GM18507 (cell line): ENCODE measurements around the gene GUK1.

ENCODE experiments used
- DNase-seq: peaks from one replicate; pipeline ENCODE4 v3.0.0; 2011; ENCODE audit warnings: low read depth; ENCODE audit not compliant: insufficient read length; ENCODE audit errors: extremely low spot score
- FAIRE-seq: peaks from 2 replicates; lab custom pipeline; 2011; peaks lifted over from hg19 to GRCh38; lab: Jason Lieb, UNC

The GUK1 gene, protein sequence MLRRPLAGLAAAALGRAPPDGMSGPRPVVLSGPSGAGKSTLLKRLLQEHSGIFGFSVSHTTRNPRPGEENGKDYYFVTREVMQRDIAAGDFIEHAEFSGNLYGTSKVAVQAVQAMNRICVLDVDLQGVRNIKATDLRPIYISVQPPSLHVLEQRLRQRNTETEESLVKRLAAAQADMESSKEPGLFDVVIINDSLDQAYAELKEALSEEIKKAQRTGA

DNA sequence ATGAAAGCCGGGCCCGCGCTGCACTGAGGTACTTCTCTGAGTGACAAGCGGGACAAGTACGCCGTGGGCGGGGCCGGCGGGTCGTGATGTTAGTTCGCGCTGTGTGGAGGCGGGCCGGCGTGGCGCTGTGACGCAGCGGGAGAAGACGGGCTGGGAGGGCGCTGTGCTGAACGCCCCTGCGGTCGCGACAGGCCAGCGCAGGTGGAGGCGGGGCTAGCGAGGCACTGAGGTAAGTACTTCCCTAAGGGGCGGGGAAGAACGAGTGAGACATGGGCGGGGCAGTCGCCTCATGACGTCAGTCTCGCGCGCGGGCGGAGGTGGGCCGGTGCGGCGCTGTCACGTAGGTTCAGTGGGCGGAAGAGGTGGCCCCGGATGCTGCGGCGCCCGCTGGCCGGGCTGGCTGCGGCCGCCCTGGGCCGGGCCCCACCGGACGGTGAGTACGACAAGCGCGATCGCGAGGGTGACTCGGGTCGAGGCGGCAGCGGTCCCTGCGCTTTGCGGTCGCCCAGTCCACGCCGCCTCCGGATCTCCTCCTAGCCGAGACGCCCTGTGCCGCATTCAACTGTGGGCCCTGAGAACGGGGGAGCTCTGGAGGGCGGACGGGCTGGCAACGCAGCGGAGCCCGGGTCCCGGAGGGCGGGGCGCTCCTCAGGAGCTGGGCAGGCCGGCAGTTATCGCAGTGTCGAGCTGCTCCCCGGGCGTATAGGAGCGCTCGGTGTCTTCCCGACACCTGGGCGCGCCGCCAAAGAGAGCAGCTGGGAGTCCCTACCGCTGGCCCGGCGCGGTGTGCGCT is at the start of gene GUK1:
TSS of gene GUK1 (plus strand) at position 349 of the 793 bp plus-strand sequence. CDS start at position 373, 24 bp downstream.
- DNase-seq (peak; percentile 97), FAIRE-seq (peak; percentile 99)

DNA sequence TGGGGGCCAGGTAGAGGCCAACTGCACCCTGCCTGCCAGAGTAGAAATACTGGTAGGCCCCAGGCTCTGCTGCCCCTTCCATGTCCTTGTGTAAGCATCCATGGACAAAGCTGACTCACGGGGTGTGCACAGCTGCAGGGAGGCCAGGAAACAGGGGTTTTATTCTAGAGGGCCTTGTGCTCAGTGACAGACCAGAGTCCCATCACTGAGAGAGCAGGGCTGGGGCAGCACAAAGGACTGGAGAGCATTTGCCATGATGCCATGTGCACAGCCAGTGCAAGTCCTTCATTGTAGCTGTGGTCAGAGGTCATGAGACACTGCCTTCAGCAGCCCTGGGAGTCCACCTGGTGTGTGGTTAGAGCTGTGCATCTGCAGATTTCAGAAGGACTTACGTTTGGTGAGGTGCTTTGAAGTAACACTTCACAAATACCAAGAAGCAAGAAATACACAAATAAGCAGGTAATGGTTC is 49.4 kb upstream of the GUK1 start:
- FAIRE-seq (no peak), DNase-seq (no peak)

DNA sequence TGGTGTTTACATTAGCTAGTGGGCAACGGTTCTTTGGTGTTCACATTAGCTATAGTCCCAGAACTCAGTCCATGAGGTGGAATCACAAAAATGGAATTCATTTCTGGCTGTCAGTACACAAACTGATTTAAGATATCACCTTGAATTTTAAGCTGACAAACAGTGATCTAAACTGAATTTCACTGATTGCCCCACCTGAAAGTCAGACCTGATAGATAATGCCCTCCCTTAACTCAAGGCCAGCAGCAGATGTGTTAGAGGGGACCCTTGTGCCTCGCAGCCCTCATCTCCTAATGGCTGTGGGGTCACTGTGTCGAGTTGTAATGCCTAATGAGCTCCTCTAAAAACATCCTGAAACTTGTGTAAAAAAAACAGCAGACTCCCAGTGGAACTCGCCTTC is 49.0 kb upstream of the GUK1 start:
- no peak for DNase-seq
- no peak for FAIRE-seq

GRCh38 chr1:228092342-228093049 is 47.6 kb upstream of the GUK1 start:
- DNase-seq = no peak
- FAIRE-seq = no peak

GRCh38 chr1:228093050-228093906 is 46.8 kb upstream of the GUK1 start:
- DNase-seq = no peak
- no peak for FAIRE-seq

- DNase-seq = no peak
- no peak for FAIRE-seq
Measured at GRCh38 chr1:228094432-228095016, 45.6 kb upstream of the GUK1 start.

DNA sequence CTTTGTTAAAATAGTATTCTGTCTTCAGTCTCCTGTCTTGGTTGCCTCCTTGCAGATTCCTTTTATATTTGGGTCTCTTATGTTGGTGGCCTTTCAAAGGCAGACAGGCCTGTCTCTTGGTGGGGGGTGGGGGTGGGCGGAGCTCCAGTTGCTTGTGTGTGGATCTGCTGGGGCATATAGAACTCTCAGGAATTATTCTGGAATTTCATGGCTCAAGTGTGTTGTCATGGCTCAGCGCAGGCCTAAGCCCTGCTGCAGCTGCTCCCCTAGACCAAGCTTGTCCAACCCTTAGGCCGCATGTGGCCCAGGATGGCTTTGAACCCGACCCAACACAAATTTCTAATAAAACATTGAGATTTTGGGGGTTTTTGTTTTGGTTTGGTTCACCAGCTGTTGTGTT is 44.9 kb upstream of the GUK1 start:
- FAIRE-seq (no peak), DNase-seq (no peak)

- FAIRE-seq = no peak
- DNase-seq = no peak
Measured at GRCh38 chr1:228095938-228096337, 44.1 kb upstream of the GUK1 start.

DNA sequence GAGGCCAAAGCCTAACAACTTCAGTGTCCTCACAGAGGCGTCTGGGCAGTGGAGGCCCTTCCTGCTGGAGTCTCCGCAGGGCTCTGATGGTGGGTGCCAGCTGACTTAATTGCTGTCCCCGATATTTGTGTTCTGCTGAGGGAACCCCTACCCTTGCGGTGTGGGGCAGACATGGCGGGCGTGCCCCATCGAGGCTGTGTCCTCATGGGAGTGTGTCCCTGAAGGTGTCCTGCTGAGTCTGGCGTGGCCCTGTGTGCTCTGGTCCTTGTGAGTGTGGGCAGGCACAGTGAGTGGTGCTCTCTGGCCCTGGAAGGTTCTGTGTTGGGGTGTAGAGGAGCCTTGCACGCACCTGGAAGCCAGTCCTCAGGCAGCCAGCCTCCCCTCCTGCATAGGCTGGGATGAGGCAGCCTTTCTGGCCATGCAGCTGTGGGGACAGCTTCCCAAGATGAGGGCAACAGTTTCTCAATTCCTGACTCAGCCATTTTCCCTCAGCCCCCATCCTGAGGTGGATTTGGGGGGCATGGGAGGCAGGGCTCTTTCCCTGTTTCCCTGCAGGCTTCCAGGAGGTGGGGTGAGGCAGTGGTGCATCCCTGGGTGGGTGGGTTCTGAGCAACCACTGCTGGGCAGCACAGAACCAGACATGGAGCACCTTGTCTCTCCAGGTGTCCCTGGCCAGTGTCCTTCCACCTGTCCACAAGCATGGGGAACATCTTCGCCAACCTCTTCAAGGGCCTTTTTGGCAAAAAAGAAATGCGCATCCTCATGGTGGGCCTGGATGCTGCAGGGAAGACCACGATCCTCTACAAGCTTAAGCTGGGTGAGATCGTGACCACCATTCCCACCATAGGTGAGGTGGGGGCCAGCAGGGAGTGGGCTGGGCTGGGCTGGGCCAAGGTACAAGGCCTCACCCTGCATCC is 43.4 kb upstream of the GUK1 start:
- no peak for DNase-seq
- no peak for FAIRE-seq

DNA sequence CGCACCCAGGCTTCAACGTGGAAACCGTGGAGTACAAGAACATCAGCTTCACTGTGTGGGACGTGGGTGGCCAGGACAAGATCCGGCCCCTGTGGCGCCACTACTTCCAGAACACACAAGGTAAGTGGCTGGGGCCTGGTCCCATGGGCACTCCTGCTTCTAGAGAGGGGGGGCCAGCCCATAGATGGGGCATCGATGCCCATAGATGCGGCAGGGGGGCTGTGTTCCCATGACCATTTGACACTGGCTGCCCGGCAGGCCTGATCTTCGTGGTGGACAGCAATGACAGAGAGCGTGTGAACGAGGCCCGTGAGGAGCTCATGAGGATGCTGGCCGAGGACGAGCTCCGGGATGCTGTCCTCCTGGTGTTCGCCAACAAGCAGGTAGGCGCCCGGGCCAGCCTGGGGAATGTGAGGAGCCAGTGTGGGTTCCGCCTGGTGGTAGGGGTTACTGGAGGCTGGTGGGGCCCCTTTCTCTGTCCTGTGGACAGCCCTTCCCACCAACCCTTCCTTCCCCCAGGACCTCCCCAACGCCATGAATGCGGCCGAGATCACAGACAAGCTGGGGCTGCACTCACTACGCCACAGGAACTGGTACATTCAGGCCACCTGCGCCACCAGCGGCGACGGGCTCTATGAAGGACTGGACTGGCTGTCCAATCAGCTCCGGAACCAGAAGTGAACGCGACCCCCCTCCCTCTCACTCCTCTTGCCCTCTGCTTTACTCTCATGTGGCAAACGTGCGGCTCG is 42.6 kb upstream of the GUK1 start:
- FAIRE-seq (no peak), DNase-seq (no peak)

DNA sequence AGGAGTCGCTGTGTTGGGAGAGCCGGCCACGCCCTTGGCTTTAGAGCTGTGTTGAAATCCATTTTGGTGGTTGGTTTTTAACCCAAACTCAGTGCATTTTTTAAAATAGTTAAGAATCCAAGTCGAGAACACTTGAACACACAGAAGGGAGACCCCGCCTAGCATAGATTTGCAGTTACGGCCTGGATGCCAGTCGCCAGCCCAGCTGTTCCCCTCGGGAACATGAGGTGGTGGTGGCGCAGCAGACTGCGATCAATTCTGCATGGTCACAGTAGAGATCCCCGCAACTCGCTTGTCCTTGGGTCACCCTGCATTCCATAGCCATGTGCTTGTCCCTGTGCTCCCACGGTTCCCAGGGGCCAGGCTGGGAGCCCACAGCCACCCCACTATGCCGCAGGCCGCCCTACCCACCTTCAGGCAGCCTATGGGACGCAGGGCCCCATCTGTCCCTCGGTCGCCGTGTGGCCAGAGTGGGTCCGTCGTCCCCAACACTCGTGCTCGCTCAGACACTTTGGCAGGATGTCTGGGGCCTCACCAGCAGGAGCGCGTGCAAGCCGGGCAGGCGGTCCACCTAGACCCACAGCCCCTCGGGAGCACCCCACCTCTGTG is 41.7 kb upstream of the GUK1 start:
- DNase-seq (no peak), FAIRE-seq (no peak)

GRCh38 chr1:228099331-228099732 is 40.7 kb upstream of the GUK1 start:
- FAIRE-seq (no peak), DNase-seq (no peak)

- DNase-seq (no peak), FAIRE-seq (no peak)
Measured at GRCh38 chr1:228100822-228101613, 39.1 kb upstream of the GUK1 start.

- DNase-seq (no peak), FAIRE-seq (no peak)
Measured at GRCh38 chr1:228101614-228101993, 38.5 kb upstream of the GUK1 start.

GRCh38 chr1:228101994-228102790 is 37.9 kb upstream of the GUK1 start:
- no peak for DNase-seq
- no peak for FAIRE-seq
